ENCODE results near the gene TPP2. TPM values are rescaled to one million over a fixed set of nuclear protein-coding genes. Genes with fewer than 3 reads are reported as not detected.

The TPP2 gene
- total RNA-seq = 55.9 and 87.7 TPM in 2 replicates

DNA sequence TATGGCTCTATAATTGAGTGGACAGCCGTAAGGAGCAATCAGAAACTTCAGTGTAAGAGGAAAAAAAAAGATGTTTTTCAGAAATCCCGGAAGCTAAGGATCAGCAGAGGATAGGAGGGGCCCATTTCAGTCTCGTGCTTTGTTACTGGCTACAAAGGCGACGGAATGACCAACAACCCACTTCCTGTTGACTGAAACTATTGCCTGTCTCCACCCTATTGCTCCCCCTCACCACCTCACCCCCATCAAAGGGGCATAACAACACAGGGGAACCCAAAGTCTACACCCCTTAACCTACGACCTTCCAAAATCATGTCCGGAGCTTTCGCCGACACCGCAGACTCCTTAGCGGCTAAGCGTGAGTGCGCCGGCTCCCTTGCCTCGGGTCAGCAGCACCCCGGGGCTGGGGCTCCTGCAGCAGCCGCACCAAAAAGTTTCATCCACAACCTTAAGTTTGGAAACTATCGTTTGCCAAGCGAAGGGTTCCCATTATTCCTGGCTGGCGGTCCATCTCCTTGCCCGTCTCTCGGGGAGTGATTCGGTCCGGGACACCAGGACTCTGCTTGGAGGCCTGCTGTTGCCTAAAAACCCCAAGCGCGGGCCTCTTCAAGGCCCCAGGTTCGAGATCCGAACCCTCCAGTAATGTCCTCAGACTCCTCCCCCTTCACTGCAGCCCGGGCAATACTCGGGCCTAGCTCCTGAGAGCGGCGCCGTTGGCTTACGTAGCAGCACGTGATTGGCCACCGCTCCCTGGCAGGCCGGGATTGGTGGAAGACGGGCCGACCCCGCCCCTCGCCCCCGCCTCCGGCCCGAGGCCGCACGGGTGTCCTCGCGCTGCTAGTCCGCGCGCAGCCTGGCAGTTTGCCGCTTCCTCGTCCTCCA is at the start of gene TPP2:
Gene TPP2, plus strand, starts transcription at position 840 of the 882 bp plus-strand sequence. CDS start 53 bp downstream, outside the sequence.

GRCh38 chr13:102694937-102695336 is 98.2 kb downstream of the TPP2 start, which contains the start of gene METTL21C:
Gene METTL21C, minus strand, starts transcription at chr13:102695044. Its CDS starts 546 bp downstream, at chr13:102694498.

Other genes starting within 250 kb of the TPP2 start
- 0.17 and 1.7 TPM in 2 replicates for gene FGF14, start 194.9 kb upstream of the TPP2 start, total RNA-seq
- not detected in 2 replicates for gene METTL21C, start 98.1 kb downstream of the TPP2 start, total RNA-seq
- 6.0 and 16.7 TPM in 2 replicates for gene TEX30, start 176.8 kb downstream of the TPP2 start, total RNA-seq
- 10.0 and 13.6 TPM in 2 replicates for gene POGLUT2, start 202.0 kb downstream of the TPP2 start, total RNA-seq
- gene BIVM, start 202.1 kb downstream of the TPP2 start, total RNA-seq = 25.5 and 27.1 TPM in 2 replicates
- 68.8 and 80.6 TPM in 2 replicates for gene ERCC5, start 249.0 kb downstream of the TPP2 start, total RNA-seq